ENCODE measurements around the gene KLK14. TPM values are rescaled to one million over a fixed set of nuclear protein-coding genes. Genes with fewer than 3 reads are reported as not detected.

The KLK14 gene
- total RNA-seq, 3 donors from 2014 or later, result 0.41 TPM; not detected in 2

DNA sequence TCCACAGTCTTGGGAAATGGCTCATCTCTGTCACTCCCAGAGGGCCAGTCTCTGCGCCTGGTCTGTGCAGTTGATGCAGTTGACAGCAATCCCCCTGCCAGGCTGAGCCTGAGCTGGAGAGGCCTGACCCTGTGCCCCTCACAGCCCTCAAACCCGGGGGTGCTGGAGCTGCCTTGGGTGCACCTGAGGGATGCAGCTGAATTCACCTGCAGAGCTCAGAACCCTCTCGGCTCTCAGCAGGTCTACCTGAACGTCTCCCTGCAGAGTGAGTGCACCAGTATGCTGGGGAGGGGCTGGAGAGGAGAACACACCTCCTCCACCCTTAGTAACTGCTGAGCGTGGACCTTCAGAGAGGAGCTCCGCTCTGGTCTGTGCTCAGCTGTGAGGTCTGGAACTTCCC lies 44.3 kb upstream of the KLK14 start:
- no peaks in the 10 kb centered on the region for H3K9me3 ChIP-seq
- peaks cover 4% of the 10 kb centered on the region for H3K4me1 ChIP-seq (ENCODE audit: low read depth)
- intact Hi-C loops (cut with DNase I, micrococcal nuclease), result no loop called here
- ATAC-seq, result no peak
- TF ChIP-seq, protein P1, sequence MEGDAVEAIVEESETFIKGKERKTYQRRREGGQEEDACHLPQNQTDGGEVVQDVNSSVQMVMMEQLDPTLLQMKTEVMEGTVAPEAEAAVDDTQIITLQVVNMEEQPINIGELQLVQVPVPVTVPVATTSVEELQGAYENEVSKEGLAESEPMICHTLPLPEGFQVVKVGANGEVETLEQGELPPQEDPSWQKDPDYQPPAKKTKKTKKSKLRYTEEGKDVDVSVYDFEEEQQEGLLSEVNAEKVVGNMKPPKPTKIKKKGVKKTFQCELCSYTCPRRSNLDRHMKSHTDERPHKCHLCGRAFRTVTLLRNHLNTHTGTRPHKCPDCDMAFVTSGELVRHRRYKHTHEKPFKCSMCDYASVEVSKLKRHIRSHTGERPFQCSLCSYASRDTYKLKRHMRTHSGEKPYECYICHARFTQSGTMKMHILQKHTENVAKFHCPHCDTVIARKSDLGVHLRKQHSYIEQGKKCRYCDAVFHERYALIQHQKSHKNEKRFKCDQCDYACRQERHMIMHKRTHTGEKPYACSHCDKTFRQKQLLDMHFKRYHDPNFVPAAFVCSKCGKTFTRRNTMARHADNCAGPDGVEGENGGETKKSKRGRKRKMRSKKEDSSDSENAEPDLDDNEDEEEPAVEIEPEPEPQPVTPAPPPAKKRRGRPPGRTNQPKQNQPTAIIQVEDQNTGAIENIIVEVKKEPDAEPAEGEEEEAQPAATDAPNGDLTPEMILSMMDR (IDR thresholded peaks at IDR 0.05), result no peak
- peak in 2 of 3 donors; percentile 22 to 37 for DNase-seq
- no peaks in the 10 kb centered on the region for H3K36me3 ChIP-seq (ENCODE audit: low read depth)
- no peak overlapping the region for H3K4me3 ChIP-seq

DNA sequence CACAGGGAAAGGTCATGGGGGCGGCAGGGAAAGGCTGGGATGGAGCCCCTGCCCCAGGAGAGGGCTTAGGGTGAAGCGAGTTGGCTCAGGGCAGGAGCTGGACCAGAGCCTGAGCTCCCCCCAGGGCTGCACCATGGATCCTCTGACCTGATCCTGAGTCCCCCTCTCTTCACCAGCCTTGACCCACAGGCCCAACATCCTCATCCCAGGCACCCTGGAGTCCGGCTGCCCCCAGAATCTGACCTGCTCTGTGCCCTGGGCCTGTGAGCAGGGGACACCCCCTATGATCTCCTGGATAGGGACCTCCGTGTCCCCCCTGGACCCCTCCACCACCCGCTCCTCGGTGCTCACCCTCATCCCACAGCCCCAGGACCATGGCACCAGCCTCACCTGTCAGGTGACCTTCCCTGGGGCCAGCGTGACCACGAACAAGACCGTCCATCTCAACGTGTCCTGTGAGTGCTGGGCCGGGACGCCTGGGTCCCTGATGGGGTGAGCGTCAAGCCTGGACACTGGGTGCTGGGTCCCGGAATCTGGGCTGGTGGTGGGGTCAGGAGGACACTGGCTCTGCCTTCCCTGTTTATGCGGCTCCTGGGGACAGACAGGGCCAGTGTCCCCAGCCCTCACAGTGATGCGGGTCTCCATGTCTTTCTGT lies 42.9 kb upstream of the KLK14 start:
- Histone ChIP-seq H3K4me1 (ENCODE audit: low read depth) (peaks cover 4% of the 10 kb centered on the region), H3K36me3 (ENCODE audit: low read depth) (no peaks in the 10 kb centered on the region), H3K4me3 (no peak overlapping the region), H3K9me3 (no peaks in the 10 kb centered on the region)
- DNase-seq, result peak in 2 of 3 donors; percentile 23 to 47
- TF ChIP-seq, protein P1 (IDR thresholded peaks at IDR 0.05), result no peak
- intact Hi-C loops (cut with DNase I, micrococcal nuclease), result no loop called here
- ATAC-seq, result no peak

DNA sequence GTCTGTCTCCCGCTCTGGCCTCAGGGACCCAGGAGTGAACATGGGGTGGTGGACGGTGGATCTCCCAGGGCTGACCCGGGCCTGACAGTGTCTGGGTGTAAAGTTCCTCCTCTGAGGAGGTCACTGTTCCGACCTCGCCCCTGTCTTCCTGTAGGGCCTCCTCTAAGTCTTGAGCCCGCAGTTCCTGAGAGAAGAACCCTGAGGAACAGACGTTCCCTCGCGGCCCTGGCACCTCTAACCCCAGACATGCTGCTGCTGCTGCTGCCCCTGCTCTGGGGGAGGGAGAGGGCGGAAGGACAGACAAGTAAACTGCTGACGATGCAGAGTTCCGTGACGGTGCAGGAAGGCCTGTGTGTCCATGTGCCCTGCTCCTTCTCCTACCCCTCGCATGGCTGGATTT lies 42.0 kb upstream of the KLK14 start, which contains the start of gene SIGLEC9:
Gene SIGLEC9, plus strand, starts transcription at position 178 of the 400 bp plus-strand sequence. Its CDS starts 69 bp downstream, at position 247.
- TF ChIP-seq, protein P1 (IDR thresholded peaks at IDR 0.05), result no peak
- Histone ChIP-seq H3K9me3 (no peaks in the 10 kb centered on the region), H3K4me3 (no peak within 1 kb of the TSS), H3K36me3 (ENCODE audit: low read depth) (no peaks in the 10 kb centered on the region), H3K4me1 (ENCODE audit: low read depth) (peaks cover 4% of the 10 kb centered on the region)
- intact Hi-C loops (cut with DNase I, micrococcal nuclease), result no loop called here
- DNase-seq, result peak in 2 of 3 donors; percentile 30 to 69
- peak; percentile 13 for ATAC-seq

DNA sequence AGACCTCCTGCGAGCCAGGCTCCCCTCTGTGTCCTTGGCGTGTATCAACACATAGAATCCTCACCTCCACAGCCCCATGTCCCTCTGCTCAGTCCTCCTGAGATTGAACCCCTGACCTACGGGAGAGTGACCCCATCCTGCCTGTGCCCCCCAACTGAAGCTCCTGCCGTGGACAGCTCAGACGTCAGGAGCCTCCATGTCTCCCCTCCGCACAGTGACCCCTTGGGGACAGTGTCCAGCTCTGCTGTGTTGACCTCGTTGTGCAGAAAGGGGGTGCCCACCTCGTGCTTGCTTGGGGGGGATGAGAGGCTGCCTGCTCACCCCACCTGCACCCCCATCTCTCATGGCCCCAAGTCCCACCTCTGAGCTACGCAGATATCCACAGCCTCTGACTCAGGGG lies 41.5 kb upstream of the KLK14 start:
- Histone ChIP-seq H3K36me3 (ENCODE audit: low read depth) (no peaks in the 10 kb centered on the region), H3K4me3 (no peak overlapping the region), H3K9me3 (no peaks in the 10 kb centered on the region), H3K4me1 (ENCODE audit: low read depth) (peaks cover 4% of the 10 kb centered on the region)
- ATAC-seq, result no peak
- DNase-seq, result peak in 1 of 3 donors; percentile 33
- TF ChIP-seq, protein P1 (IDR thresholded peaks at IDR 0.05), result no peak
- intact Hi-C loops (cut with DNase I, micrococcal nuclease), result no loop called here

DNA sequence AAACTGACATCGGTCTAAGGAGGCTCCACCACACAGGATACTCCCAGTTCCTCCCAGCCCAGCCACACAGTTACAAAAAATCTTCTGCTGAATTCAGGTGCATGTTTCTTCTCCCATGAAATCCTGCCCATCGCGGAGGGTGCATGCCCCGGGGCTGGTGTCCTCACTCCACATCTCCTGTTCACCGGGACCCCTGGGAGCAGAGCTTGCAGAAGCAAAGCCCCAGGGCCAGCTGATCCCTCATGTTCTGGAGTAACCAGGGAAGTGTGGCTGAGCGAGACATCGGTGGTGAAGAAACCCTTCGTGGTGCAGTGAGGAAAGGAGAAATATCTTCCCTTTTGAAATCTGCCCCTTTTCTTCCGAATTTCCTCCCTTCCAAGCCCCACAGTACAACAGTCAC lies 41.1 kb upstream of the KLK14 start:
- peaks cover 3% of the 10 kb centered on the region for H3K4me1 ChIP-seq (ENCODE audit: low read depth)
- no peaks in the 10 kb centered on the region for H3K9me3 ChIP-seq
- H3K36me3 ChIP-seq (ENCODE audit: low read depth), result no peaks in the 10 kb centered on the region
- H3K4me3 ChIP-seq, result no peak overlapping the region
- DNase-seq (peak in 1 of 3 donors; percentile 41), ATAC-seq (no peak)
- TF ChIP-seq, protein P1 (IDR thresholded peaks at IDR 0.05), result no peak
- intact Hi-C loops (cut with DNase I, micrococcal nuclease), result no loop called here

All from mucosa of descending colon (tissue), 3 donors.